DOHH2 (cell line): ENCODE measurements around the gene COL9A3.

Experiments
- EZH2phosphoT487 ChIP-seq: fragments of 200-600 bp; sonication (generic); IDR thresholded peaks from 2 replicates; pipeline ENCODE4 v1.6.1; 2017; ENCODE audit warnings: borderline replicate concordance, mild to moderate bottlenecking, antibody characterized with exemption, low read length, moderate library complexity, mixed read lengths
- TF ChIP-seq, protein P1 (sequence below): fragments of 200-600 bp; sonication (generic); IDR thresholded peaks from one replicate; pipeline ENCODE4 v1.5.1; 2014; ENCODE audit warnings: antibody characterized with exemption, mild to moderate bottlenecking, low read depth, low read length; ENCODE audit not compliant: poor library complexity, severe bottlenecking

DNA sequence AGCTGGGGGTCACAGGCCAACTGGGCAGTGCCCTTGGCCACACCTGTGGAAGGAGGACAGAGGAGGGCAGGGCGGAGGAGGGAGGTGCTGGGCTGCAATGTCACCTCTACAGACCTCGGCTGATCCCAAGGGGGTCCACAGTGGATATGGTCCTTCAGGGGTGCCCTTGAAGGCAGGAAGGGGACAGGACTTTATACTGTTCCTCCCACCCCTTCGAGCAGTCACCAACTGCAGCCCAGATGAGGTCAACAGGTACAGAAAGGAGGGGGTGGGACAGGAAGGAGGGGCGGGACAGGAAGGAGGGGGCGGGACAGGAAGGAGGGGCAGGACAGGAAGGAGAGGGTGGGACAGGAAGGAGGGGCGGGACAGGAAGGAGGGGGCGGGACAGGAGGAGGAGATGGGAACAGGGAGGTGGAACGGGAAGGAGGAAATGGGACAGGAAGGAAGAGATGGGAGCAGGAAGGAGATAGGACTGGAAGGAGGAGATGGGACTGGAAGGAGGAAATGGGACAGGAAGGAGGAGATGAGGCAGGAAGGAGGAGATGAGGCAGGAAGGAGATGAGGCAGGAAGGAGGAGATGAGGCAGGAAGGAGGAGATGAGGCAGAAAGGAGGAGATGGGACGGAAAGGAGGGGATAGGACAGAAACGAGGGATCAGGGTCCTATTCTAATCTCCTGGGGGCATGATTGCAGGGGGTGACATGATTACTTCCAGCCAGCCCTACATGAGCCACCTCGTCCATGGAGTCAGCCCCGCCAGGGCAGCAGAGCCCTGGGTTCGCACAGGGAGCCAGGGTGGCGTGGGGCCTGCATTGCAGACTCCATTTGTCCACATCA, 39.9 kb upstream of the COL9A3 start:
- TF ChIP-seq, protein P1, sequence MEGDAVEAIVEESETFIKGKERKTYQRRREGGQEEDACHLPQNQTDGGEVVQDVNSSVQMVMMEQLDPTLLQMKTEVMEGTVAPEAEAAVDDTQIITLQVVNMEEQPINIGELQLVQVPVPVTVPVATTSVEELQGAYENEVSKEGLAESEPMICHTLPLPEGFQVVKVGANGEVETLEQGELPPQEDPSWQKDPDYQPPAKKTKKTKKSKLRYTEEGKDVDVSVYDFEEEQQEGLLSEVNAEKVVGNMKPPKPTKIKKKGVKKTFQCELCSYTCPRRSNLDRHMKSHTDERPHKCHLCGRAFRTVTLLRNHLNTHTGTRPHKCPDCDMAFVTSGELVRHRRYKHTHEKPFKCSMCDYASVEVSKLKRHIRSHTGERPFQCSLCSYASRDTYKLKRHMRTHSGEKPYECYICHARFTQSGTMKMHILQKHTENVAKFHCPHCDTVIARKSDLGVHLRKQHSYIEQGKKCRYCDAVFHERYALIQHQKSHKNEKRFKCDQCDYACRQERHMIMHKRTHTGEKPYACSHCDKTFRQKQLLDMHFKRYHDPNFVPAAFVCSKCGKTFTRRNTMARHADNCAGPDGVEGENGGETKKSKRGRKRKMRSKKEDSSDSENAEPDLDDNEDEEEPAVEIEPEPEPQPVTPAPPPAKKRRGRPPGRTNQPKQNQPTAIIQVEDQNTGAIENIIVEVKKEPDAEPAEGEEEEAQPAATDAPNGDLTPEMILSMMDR, result no peak
- no peak for TF ChIP-seq EZH2phosphoT487
